Activated CD8-positive, alpha-beta memory T cell treated with anti-CD3 and anti-CD28 coated beads, Interleukin-2, amount 50 U/mL, for 1 hour (primary cell): ENCODE measurements around the gene SAPCD2.

Experiments used
- DNase-seq: peaks from one replicate; pipeline ENCODE4 v3.0.0-alpha.2; 2020; ENCODE audit errors: extremely low read depth

The SAPCD2 gene

GRCh38 chr9:137031904-137032640 is 38.3 kb downstream of the SAPCD2 start, which contains the start of gene FUT7:
Gene FUT7, minus strand, starts transcription at chr9:137032088. Its CDS starts 97 bp downstream, at chr9:137031991.
- DNase-seq: no peak

- DNase-seq: no peak
Observed at GRCh38 chr9:137030538-137031527, 39.5 kb downstream of the SAPCD2 start.

GRCh38 chr9:137030006-137030405 is 40.4 kb downstream of the SAPCD2 start:
- DNase-seq: no peak

GRCh38 chr9:137029058-137029936 is 41.1 kb downstream of the SAPCD2 start:
- no peak for DNase-seq

DNA sequence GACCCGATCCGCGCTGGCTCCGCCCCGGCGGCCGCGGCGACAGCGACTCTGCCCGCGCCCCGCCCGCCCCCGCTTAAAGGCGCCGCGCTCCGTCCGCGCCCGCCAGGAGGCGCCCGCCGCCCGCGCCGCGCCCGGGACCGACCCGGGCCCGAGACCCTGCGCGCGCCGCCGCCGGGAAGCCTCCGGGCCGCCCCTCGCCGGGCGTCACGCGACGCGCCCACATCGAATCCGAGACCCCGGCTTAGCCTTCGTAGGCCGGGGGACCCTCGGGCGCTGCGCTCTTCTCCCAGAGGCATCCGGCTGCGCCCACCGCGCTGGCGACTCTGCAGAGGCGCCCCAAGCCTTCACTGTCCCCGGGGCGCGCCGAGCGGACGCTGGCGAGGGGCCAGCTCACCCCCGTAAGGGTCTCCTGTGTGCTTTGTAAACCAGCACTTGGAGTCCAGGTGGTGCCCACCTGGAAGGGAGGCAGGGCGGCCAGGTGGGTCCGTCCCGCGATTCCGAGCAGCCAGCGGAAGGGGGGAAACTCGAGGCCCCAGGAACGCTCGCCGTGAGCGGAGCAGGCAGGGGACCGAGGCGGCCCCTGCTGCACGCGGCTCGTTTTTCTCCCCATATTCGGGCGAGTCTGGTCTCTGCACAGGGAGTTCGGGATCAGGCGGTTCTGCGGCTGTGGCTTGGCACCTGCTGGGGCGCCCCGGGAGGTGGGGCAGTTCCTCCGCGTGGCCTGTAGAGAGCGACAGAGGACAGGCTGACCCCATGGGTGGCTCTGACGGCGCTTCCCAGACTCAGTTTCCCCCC is 41.9 kb downstream of the SAPCD2 start:
- no peak for DNase-seq

GRCh38 chr9:137027369-137028262 is 42.7 kb downstream of the SAPCD2 start, which contains the start of gene ABCA2:
Gene ABCA2, minus strand, starts transcription at chr9:137028237. Its CDS starts 97 bp downstream, at chr9:137028140.
- DNase-seq: no peak

GRCh38 chr9:137026828-137027227 is 43.5 kb downstream of the SAPCD2 start:
- no peak for DNase-seq

DNA sequence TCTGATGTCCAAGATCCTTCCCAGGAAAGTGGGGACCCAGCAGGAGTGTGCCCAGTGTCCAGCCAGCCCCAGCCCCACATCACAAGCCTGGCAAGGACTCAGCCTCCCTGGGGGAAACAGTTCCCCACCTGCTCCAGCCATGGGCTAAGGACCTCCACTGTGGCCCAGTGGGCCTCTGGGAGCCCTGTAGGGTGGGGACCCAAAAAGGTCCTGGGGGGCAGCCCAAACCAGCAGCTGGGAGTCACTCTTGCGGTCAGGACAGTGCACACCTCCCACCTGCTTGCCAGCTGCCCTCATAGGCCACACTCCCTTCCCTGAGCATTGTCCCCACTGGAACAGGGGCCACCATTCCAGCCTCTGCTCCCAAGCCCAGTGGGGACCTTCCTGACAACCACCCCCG is 44.0 kb downstream of the SAPCD2 start:
- DNase-seq: no peak

DNA sequence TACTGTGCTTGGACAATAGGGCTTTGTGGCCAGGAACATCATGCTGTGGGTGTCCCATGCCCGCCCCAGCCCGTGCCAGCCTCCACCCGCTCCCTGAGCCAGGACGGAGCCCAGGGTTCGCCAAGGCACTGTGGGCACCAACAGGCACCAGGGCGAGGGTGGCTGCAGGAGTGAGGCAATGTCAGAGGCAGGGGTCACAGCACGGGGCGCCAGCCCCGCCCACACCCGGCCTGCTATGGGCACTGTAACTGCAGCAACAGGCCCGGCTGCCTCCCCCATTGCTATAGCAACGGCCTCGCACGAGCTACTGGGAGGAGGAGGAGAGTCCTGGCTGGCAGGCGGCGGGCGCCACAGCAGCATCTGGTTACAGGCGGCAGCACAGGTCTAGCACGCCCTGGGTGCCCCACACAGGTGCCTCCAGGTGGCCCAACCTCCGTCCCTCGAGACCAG is 44.8 kb downstream of the SAPCD2 start:
- no peak for DNase-seq

DNA sequence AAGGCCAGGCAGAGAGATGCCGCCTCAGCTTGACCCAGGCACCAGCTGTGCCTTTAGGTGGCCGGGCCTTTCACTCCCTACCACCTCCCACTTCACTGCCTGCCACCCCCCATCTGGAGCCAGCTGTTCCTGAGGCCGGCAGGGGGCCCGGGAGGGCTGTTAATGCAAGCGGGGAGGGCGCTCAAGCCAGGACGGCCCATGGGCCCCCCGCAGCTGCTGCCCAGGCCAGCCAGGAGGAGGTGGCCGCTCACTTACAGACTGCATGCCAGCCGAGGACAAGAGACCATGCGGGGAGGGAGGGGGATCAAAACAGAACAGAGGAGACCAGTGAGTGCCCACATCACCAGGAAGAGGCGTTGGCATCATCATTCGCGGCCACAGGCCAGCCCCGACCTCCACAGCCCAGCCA is 46.8 kb downstream of the SAPCD2 start:
- no peak for DNase-seq

DNA sequence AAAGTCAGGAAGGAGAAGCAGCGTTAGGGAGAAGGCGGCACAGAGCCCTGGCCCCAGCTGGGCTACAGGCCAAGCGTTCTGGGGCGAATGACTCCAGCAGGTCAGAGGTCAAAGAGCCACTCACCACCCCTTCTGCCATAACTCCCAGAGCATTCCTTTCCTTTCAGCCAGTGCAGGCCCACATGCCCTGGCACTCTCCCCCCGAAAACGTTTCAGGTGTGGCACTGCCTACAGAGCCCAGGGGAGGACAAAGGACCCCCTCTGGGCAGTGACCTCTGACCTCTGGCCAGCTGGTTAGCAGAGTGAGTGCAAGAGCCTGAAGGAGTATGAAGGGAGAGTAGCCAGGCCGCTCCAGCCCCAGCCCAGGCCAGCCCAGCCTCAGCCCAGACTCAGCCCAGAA is 47.2 kb downstream of the SAPCD2 start:
- DNase-seq: no peak

DNA sequence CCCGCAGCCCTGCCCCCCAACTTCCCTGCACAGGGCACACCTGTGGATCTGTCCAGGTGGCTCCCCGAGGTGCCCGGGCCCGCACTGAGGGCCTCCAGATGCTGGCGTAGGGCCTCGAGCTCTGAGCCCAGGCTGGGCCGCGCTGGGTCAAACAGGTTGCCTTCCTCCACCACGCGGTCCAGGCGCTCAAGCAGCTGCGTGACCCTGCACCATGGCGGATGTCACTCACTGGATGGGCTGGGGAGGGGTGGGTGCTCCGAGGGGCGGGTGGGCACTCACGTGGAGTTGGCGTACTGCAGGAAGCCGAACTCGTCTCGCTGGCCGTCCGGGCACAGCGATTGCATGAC is 47.7 kb downstream of the SAPCD2 start:
- DNase-seq: no peak

GRCh38 chr9:137021979-137022661 is 48.2 kb downstream of the SAPCD2 start:
- peak; percentile 36 for DNase-seq

- no peak for DNase-seq
Observed at GRCh38 chr9:137021568-137021978, 48.8 kb downstream of the SAPCD2 start.

DNA sequence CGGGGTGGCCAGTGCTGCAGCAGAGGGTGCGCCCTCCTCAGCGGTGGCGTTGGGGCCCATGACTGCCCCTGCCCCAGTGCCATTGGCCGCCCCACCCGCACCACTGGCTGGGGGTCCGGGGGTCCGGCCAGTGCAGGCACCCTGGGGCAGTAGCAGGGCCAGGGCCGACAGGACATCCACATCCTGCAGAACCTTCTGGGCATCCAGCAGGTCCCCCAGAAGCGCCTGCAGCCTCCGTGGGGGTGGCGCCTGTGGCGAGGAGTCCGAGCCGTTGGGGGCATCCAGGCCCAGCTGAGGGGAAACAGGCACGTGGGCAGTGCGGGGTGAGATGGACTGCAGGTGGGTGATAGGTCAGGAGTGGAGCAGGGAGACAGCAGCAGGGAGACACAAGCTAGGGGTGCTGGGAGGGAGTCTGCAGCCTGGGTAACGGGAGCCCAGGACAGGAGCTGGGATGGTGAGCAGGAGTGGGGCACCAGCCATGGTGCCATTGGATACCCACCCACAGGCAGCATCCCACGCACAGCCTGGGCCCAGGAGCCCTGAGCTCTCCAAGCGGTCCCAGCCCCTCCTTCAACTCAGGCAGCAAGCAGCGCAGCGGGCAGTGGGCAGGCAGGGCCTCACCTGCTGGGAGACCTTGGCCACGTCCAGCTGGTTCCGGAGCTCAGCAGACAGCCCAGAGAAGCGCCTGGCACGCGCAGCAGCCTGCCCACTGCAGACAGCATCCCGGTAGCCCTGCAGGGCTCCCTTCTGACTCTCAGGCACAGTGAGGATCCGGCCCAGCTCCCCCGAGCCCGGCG is 49.4 kb downstream of the SAPCD2 start:
- no peak for DNase-seq

GRCh38 chr9:137019891-137020683 is 50.3 kb downstream of the SAPCD2 start:
- DNase-seq: no peak

DNA sequence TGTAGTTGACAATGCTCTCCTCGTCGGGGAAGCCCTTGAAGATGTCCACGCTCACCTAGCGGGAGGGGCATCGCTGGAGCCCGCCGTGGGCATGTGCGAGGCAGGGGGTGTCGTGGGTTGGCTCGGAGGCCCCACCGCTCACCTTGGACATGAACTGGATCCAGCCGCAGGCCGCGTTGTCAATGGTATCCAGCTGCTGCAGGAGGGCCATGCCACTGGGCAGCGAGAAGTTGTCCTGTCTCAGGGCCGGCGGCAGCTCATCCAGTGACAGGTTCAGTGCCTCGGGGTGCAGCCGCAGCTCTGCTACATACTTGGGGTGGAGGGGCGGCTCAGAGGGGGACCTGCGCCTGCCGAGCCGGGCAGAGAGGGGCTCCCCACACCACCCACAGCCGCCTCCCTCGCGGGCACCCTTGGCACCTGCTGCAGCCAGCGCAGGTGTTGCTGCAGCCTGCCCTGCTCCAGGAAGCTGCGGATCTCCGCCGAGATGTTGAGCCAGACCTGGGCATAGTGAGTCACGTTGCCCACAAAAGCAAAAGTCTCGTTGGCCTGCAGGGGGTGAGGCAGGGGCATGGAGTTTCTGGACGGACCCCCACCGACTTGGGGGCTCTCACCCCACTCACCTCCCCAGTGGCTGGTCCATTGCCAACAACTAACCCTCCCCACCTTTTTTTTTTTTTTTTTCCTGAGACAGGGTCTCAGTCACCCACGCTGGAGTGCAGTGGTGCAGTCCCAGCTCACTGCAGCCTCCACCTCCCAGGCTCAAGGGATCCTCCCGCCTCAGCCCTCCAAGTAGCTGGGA is 51.4 kb downstream of the SAPCD2 start:
- no peak for DNase-seq
